SW480 (cell line): ENCODE data around the gene SMIM35.
A peak's percentile ranks its signal among the peaks of the same experiment; 100 is the strongest.
"Not testable (repeated sequence)": the region's sequence is repeated elsewhere in the genome, so short reads cannot be mapped to it uniquely, and the experiment has no call there.

ENCODE experiments used
- DNase-seq: peaks from one replicate; pipeline ENCODE4 v3.0.0-alpha.2; 2016; ENCODE audit warnings: low spot score

The SMIM35 gene

DNA sequence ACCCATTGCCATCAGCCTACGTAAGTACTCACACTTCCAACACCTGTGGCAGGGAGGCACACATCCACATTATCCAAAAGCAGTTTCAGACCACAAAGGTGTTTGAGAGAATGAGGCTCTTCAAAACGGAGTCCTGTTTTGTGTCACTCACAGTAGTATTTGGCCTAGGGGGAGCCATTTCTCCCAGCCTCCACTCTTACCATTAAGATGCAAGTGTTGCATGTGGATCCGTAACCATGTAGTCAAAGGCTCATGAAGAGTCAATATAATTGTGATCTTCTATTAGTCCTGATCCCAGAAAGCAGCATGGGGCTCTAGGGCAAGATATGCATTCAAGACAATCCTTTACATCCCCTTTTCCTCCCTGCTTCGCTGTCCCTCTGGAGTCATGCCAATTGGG is 59.1 kb downstream of the SMIM35 start:
- DNase-seq = no peak

DNA sequence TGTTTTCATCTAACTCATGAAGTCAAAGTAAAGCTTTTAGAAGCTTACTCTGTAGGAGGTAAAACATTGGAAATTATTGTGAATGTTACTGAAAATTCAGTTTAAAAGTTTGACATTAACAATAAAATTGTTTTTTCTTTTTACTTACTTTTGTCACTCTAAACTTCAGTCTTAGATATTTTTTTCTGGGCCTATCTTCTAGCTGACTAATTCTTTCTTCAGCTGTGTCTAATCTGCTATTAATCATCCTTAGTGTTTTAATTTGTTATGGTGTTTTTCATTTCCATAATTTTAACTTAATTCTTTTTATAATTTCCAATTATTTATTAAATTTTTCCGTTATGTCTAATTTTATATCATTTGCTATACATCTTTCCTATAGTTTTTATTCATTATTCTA is 65.6 kb downstream of the SMIM35 start:
- DNase-seq = no peak

DNA sequence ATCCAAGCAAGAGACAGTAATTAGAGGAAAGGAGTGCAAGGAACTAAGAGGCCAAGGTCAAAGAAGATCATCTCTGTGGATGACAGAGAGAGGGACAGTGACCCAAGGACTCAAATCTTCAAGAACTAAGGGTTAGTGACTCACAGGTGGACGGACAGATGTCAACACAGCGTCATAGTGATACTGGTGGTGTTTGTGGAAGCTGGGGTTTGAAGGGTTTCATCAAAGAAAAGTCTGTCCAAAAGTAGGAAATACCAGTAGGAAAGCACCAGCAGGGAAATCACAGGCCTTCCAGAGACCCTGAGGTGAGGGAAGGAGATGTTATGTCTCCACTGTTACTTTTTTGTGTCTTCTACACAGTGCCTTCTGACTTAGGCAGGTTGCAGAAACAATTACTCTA is 68.4 kb downstream of the SMIM35 start:
- no peak for DNase-seq

DNA sequence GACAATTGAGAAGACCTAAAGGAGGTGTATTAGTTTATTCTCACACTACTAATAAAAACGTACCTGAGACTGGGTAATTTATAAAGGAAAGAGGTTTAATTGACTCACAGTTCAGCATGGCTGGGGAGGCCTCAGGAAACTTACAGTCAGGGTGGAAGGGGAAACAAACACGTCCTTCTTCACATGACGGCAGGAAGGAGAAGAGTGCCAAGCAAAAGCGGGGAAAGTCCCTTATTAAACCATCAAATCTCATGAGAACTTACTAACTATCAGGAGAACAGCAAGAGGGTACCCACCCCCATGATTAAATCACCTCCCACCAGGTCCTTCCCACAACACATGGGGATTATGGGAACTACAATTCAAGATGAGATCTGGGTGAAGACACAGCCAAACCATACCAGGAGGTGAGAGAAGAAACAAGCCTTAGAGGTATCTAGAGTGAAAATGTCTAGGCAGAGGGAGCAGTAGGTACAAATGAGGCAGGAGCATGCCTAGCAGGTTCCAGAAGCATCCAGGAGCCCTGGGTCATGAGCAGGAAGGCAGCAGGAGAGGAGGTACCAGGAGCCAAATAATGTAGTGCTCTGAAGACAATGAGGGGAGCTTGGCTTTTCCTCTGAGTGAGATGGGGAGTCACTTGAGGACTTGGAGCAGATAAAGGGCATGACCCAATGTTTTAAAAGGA is 69.0 kb downstream of the SMIM35 start:
- DNase-seq = no peak

DNA sequence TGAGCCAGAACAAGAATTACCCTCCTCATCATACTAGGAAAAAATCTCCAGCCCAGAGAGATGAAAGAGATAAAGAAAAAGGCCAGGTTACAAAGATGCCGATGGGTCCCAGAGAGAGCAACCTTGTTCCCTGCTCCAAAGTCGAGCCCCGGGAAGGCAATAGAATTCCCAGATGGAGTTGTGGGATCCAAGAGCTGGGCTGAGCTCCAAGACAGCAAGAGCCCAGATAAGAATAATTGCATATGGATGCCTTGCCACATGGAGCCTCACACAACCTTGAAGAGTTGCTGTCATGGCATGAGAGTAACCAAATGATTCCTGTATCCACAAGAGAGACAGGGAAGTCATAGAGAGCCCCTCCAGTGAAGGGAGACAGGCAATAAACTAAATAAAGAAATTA is 69.7 kb downstream of the SMIM35 start:
- no peak for DNase-seq

DNA sequence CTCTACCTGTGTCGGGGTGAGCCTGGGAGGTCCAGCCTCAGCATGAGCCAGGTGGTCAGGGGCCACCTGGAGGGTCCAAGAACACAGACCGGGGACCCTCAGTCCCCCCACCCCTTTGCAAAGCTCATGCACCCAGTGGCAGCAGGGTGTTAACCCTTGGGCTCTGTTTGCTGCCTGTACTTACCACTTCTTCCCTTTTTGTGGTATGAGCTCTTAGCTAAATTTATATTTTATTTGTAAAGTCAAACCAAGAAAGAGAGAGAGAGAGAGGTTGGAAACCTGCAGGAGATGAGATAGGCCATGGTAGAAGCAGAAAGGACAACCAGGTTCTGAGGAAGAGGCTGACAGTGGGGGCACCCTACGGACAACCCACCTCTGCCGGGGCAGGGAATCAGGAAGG is 70.7 kb downstream of the SMIM35 start:
- no peak for DNase-seq

DNA sequence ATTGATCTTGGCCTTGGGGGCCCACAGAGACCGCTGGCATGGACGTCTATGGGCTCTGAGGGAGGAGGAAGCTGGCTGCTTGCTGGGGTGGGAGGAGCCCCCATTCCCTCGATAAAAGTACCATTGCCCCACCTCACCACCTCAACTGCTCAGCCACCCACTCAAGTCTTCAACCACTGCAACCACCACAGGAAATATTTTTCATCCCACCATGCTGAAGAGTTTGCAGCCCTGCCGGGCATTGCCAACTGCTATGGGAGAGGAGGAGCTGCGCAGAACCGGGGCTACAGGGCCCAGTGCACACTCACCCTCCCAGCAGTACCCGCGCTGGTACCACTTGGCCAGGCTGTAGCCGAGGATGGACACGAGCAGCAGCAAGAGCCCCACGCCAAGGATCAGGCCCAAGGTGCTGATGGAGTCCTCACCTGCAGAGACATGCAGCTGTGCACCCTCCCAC is 71.3 kb downstream of the SMIM35 start:
- DNase-seq = no peak

DNA sequence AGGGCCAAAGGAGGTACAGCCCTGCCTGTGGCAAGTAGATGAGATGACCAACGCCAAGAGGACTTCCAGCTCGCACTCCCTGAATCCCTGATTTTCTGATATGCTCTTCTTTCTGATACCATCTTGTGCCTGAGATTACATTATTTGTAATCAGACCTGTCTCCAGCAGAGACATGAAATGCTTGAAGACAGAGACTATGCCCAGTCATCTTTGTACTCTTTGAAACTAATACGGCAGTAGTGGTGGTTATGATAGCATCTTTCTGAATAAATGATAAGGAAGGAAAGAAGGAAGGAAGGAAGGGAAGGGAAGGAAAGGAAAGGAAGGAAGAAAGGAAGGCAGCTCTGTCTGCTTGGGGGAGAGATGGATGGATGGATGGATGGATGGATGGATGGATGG is 72.7 kb downstream of the SMIM35 start:
- no peak for DNase-seq

DNA sequence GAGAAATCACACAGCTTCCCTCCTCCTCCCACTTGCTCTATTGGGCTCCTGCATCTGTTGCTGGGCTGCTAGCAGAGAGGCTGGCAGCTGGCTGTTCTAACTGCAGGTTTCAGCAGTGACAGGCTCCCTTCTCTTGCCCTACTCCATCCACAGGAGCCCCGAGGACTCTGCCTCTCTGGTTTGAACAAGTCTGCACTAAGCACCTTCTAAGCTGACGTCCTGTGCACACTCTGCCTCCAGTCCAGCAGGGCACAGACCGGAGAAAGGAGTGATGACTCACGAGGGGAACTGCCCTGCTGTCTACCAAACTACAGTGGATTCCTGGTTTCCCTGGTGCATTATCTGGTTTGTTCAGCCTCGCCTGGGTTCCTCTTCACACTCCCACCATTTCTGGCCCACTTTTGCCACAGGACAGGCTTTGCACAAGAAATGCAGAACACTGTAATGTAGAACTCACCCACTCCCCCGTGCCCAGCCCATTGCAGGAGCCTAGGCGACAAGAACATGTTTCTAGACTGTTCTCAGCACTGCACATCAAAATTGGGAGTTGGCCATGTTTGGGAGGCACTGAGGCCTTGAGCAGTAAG is 74.6 kb downstream of the SMIM35 start:
- DNase-seq = peak; percentile 53

DNA sequence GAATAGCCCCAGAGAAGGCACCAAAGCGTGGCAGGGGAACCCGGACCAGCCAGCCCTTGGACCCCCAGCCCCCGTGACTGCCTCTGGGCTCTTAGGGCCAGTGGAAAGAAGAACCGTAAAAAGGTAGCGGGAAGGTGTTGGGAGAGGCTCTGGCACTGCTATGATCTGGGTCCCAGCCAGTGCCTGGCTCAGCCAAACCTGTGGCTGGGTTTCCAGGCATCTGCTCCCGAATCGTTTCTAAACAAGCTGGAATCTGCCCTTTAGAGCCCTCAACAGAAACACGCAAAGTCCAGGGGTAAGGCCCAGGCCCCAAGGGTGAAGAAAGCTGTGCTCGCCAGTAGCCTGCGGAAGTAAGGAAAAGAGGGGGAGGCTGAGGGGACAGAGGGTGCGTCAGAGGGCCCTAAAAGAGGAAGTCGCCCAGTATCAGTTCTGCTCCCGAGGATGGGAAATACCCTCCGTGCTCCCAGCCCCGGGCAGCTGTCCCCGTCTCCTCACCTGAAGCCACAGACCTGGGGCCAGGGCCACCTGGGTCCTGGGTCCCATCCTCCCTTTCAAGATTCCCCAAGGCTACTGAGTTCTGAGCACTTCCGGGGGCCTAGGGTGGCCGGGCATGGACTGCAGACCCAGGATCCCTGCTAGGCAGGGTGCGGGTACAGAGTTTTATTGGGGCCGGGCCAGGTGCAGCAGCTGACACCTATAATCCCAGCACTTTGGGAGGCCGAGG is 75.9 kb downstream of the SMIM35 start:
- no peak for DNase-seq

DNA sequence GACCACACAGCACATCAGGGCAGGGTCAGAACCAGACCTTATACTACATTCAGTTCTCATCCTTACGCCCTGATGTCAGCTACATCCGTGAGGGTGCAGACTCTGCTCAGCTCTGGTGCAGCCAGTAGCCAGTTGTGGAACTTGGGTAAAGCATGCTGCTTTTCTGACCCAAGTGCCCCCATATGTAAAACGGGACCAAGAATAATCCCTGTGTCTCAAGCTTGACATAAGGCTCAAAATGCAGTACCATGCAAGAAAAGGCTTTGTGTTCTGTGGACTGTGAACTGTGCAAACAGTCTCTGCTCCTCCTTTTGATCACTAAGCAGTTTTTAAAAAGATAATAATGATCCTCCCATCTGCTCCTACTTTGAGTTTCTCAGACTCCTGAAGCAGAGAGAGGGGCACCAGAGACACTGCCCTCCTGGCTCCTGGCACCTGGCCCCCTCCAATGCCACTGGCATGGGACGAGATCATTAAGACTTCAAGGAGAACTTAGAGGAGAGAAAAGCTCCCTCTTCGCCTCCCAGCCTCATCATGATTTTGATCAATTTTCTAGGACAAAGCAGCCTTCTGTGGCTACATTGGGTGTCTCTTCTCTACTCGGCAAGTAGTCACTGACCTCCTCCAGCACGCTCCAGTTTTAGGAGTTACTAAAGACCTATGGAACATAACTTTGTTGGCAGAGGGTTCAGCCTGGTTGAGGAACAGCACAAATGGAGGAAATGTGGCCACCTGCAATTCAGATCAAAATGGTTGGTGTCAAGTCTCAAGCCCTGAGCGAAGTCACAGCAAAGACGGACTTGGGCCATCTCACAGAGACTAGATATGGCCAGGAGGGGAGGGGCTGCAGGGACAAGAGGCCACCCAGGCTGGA is 76.7 kb downstream of the SMIM35 start:
- no peak for DNase-seq

DNA sequence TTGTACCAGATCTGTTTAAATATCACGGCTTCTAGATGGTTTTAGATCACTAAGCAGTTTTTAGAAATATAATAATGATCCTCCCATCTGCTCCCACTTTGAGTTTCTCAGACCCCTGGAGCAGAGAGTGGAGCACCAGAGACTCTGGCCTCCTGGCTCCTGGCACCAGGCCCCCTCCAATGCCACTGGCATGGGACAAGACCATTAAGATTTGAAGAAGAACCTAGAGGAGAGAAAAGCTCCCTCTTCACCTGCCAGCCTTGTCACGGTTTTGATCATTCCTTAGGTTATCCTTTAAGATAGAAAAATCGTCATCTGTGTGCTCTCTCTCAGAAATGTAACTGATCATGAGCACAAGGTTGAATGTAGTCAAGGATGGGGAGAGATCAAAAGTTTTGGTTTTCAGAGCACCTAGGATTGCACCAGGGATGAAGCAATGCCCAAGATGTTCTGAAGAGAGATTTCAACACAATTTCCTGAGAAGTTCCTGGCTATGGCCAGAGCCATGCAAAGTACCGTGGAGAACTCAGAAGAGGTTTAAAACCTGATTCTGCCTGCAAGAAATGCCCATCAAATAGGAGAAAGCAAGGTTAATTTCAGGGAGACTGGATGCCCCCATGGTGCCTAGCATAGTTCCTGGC is 78.4 kb downstream of the SMIM35 start:
- DNase-seq = no peak

DNA sequence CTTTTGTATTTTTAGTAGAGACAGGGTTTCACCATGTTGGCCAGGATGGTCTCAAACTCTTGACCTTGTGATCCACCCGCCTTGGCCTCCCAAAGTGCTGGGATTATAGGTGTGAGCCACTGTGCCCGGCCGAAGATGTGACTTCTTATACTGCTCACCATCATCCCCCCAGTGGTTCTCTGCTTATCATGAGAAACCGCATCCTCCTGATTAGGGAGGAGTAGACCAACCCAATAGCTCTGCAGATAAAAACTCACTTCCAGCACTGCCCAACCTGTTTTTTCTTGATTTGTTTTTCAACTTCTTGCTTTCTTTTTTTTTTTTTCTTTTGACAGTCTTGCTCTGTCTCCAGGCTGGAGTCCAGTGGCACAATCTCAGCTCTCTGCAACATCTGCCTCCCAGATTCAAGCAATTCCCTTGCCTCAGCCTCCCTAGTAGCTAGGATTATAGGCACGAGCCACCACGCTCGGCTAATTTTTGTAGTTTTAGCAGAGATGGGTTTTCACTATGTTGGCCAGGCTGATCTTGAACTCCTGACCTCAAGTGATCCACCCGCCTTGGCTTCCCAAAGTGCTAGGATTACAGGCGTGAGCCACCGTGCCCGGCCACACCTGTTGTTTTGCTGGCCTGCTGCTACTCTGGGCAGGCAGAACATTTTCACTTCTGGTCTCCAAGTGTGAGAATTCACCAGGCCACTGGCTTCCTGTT is 79.0 kb downstream of the SMIM35 start:
- not testable (repeated sequence) for DNase-seq

DNA sequence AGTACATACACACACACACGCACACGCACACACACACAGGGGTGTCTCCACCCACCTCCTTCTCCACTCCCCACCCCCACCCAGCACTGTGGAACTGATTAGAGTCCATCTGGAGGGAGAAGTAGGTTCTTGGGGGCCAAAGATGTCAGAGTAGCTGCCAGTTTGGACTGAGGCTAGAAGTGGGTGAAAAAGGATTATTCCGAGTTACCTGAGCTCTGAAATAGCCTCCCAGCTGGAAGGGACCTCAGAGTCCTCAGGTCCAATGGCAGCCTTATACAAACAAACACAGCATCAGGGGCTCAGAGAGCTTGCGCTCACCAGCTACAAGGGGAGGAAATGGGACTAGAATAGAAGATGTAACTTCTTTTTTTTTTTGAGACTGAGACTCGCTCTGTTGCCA is 79.7 kb downstream of the SMIM35 start:
- no peak for DNase-seq

DNA sequence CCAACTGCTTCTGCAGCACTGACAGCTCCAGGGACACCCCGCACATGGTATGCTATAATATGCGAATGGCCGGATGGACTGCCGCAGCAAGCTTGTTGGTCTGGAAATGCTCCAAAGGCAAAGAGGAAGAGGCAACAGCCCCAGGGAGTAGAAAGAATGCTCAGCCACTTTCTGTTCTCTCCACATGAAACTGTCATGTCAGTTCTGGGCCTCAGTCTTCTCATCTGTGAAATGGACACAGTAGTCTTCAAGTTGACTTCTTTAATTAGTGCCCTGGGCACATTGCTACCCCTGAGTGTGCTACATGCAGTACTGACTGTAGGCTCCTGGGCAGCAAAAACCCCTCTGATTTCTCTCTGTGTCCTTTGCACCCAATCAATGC is 80.6 kb downstream of the SMIM35 start:
- DNase-seq = no peak

DNA sequence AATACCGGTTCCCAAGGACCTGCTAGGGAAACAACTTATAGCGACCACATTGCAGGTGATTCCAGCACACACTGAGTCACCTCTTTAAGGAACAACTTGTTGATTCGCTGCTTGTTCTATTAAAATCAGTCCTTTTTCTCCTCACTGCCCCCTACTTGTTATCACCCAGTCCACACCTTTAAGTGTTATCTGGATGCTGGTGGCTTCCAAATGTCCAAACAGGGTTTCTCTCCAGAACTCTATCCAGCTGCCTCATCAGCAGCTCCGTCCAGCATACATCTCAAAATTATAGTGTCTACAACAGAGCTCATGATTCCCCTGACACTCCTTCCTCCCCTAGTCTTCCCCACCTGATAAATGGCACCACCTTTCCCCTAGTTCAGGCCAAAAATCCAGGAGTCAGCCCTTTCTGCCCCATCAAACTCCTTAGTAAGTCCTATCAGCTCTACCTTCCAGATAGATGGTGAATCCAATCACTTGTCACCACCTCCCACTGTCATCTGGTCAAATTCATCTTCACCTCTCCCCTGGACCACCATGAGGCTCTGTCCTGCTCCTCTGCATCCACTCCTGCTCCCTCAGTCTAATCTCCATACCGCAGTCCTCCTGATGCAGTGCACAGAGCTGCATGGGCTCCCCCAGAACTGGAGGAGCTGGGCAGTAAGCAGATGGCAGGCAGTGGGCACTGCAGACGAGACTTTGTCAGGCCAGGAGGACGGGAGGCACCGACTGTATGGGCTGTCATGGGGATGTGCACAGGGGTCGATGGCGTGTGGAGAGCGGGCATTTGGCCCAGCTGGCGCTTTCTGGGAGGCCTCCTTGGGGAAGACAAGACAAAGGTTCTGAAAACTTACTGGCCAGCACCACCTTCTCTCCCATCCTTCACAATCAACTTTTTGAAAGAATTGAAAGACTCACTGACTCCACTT is 81.3 kb downstream of the SMIM35 start:
- DNase-seq = no peak

DNA sequence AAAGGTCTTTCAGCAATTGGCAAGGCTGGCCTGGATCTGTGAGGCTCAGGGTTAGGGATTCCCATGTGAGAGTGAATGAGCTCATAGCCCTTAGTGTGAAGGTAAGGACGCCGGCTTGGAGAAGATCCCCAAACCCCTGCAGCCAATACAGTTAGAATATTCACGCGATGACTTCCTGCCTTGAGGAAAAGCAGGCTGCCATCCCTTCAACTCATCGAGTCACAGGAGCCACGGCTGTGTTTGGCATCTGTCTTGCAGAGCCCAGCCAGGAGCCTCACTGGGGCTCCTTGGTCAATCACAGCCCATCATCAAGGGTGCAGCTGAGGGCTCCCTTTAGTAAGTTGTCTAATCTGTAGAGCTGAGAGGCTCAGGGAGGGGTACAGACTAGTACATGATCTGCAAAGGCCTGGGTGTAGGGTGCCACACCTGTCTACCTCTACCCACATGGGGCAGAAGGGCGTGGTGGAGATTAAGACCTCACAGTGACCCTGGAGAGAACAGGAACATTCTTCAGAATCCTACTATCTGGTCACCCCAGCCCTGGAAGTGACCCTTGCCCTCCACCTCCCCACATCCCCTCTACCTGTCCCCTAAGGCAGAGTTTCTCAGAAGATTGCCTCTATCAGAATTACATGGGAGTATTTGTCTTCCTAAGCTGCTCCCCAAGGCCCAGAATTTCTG is 82.1 kb downstream of the SMIM35 start:
- DNase-seq = no peak

DNA sequence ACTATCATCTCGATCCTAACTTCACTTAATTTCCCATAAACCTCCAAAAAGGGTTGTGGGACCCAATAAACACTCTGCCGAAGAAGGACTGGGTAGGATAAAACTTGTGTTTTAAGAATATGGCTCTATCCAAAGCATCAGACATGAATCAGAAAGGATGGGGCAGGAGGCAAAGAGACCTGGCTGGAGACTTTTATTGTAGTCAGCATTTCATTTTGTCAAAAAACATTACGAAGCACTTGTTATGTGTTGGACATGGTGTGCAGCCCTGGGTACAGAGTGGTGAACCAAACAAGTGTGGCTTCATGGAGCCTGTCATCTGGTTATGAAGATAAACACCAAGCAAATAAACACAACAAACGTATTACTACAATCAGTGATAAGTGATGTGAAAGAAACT is 83.3 kb downstream of the SMIM35 start:
- no peak for DNase-seq

DNA sequence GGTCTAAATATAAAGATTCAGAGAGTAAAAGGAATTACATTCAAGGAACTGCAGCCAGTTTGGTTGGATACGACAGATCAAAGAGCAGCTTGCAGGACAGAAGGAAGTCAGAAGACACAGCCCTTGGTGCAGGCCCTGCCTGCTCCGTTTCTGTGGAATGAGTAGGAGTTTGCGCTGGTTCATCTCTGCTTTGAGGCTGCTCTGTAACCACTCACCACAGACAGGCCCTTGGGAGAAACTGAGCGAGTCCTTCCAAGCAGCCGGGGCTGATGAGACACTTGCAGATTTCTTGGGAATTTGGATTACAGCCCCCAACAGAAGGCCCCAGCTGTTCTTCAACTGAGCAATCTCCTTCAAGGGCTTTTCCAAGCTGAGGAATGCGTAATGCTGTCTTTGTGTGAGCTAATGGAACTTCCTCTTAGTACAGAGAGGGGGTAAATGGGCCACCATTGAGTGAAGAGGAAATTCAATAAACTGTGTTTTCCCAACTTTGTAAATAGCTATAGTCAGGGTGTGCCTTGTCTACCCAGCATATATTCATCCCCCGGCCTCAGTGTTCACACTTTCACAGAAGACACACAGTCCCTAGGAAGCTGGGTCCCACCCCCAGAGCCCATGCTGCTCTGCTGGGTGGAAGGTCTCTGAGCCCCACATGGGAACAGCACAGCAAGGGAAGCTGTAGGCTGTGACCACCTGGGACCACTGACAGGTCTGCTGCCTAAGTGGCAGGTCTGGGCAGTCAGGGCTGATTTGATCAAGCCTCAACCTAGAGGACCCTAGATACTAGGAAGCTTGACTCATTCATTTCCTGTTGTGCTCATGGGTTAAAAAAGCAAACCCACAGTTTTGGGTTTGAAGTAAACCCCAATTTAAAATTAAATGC is 84.0 kb downstream of the SMIM35 start:
- no peak for DNase-seq
